Umbilical cord (tissue), 2 donors: ENCODE results near the gene AGAP9. TPM values are rescaled to one million over a fixed set of nuclear protein-coding genes. Genes with fewer than 3 reads are reported as not detected.
"Not testable (repeated sequence)": the region's sequence is repeated elsewhere in the genome, so short reads cannot be mapped to it uniquely, and the experiment has no call there.

Source experiments
- DNase-seq: peaks from one replicate; pipeline ENCODE4 v3.0.0-alpha.2; 2015; ENCODE audit warnings: low spot score
- total RNA-seq: library from RNA; depleted of rRNA; stranded (reverse); fragments of >200 nt; gene quantifications from one replicate; pipeline ENCODE4 v1.2.3, GENCODE V29; 2014; ENCODE audit warnings: low replicate concordance; ENCODE audit not compliant: insufficient read depth

The AGAP9 gene
- total RNA-seq, 1 donor from 2014 or later = 1.4 TPM

DNA sequence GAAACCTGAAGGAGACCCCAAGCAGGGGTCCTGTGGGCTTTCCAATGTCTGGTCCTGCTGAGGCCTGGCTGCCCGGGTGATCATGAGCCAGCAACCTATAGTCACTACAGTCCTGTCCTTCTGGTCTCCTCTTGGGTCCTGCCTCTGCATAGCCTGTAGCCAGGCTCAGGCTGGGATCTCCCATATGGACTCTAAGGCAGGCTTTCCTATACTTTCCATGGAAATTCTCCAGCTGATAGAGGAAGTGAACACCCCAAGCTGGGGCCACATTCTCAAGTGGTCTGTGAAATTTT, 66.0 kb downstream of the AGAP9 start:
- DNase-seq = no peak

DNA sequence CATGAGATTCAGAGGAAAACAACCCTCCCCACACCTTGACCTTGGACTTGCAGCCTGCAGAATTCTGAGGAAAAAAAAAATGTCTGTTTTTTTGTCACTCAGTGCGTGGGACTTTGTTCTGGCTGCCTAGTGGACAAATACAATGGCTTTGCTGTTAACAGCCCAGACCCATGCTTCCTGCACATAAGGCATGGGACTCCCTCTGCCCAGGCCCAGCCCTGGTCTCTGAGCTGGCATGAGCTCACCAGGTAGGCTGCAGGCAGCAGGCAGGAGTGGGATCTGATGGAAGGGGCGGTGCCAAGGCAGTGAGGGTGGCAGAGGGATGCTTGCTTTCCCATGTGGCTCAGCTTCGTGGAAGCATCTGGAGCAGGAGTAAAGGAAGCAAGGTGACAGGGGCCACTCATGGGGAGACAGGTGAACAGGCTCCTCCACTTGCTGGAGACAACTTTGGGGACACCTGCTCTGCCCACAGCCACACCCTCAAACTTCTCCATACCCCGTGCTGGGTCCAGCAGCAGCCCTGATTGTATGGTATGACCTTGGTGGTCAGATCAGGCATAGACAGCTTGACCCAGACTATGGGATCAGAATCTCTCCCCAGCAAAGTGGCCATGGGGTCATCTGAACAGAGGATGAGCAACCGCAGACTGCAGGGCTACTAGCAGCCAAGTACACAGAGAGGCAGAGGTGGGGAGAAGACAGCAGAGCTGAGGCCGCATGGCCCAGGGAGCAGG, 66.5 kb downstream of the AGAP9 start:
- DNase-seq = no peak

DNA sequence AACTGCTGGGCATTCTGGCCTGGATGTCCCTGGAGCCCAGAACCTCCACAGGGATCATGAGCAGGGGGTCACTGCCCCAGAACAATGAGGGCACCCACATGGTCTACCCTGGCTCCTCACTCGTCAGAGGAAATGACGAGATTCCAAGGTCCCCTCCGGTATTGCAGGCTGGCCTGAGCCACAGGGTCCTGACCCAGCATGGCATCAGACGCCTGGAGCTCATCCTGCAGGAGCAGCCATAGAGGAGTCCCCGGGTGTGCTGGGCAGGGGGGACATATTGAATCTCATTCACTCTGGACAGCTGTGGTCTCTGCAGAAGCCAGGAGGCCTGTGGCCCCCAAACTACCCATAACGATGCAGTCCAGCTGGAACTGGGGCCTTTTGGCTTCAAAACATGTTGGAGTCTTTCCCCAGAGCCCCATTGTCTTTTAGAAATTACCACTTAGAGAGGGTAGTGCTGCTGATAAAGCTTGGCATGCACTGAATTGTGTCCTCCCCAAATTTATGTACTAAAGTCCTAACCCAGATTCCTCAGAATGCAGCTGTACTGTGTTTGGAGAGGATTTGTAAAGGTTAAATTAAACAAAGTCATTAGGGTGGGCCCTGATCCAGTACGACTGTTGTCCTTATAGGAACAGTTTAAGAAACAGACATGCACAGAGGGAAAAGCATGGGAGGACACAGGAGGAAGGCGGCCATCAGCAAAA, 67.2 kb downstream of the AGAP9 start:
- no peak for DNase-seq

DNA sequence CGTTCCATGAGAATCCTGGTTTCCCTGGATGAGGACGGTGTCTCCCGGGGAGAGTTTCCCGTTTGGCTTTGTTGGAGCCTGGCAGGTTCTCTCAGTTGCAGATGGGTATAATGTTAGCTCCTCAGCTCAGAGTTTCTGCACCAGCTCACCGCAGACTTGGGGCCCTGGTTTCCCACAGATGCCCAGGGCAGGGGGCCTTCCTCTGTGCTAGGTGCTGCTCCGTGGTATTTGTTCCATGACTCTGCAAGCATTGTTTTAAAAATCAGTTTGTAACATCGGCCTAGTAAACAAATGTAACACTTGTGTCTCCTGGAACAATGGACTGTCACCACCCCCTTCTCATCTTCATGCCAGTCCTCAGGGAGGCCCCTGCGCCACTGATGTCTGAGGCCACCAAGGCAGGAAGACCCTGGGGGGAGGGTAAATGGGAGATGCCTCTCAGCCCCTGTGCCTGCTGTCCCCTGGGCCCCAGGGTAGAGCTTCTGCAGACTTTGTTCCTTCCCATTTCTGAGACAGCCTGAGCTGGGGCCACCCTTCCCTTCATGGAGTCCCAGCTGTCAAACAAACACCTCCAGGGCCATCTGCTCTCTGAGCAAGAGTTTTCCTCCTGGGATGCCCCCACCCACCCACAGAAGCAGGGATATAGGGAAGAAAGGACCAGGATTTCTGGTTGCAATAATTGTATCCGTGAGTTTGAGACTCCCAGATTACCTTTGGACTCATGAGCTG, 67.9 kb downstream of the AGAP9 start:
- DNase-seq = not testable (repeated sequence)

DNA sequence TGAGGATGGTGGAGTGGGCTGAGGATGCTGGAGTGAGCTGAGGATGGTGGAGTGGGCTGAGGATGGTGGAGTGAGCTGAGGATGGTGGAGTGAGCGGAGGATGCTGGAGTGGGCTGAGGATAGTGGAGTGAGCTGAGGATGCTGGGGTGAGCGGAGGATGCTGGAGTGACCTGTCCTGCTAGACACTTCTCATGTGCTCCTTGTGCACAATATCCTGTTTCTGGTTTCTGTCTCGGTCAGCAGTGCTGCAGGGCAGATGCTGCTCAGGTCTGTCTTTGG, 68.7 kb downstream of the AGAP9 start:
- DNase-seq = no peak

- no peak for DNase-seq
These were observed 69.2 kb downstream of the AGAP9 start for GRCh38 chr10:47454008-47454779.

GRCh38 chr10:47453141-47454007, 70.1 kb downstream of the AGAP9 start:
- DNase-seq = peak; percentile 22

- DNase-seq = no peak
These were observed 70.8 kb downstream of the AGAP9 start for GRCh38 chr10:47452495-47453140.

DNA sequence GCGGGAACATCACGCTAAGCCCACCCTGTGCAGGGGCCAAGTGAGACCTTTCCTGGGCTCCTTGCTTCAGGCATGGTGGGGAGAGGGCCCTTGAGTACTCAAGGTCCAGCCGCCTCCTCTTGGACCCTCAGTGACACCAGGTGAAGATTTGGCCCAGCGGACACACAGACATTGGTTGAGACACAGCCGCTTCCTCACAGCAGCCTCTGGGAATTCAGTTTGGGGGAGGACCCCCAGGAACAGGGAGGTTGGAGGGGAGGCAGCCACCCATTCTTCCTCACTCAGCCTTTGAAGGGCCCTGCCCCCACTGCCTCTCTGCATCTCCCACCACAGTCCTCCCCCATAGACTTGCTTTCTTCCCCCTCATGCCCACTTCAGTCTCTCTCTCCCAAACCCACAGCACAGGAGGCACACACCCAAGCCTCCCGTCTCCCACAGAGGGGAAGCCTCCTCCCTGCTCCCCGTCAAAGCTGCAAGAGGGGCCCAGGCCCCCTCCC, 71.4 kb downstream of the AGAP9 start:
- no peak for DNase-seq

Other genes with a start within 250 kb of the AGAP9 start
- 0.48 TPM for gene GDF10, start 223.4 kb downstream of the AGAP9 start, total RNA-seq
- 1.7 TPM for gene GDF2, start 201.2 kb downstream of the AGAP9 start, total RNA-seq
- gene RBP3, start 175.3 kb downstream of the AGAP9 start, total RNA-seq = 2.2 TPM
- gene ZNF488, start 139.3 kb downstream of the AGAP9 start, total RNA-seq = 0.96 TPM
- gene ANXA8, start 39.5 kb downstream of the AGAP9 start, total RNA-seq = 32.5 TPM
- not detected for gene FAM25G, start 31.9 kb downstream of the AGAP9 start, total RNA-seq
- gene SYT15B, start 240.0 kb upstream of the AGAP9 start, total RNA-seq = 8.2 TPM